Osteoblast (primary cell): ENCODE data around the gene FOXN3. TPM values are rescaled to one million over a fixed set of nuclear protein-coding genes. Genes with fewer than 3 reads are reported as not detected.

ENCODE experiments used
- DNase-seq: peaks from one replicate; pipeline ENCODE4 v3.0.0; 2011; ENCODE audit warnings: low spot score, mixed read lengths; ENCODE audit not compliant: insufficient read length; ENCODE audit errors: missing footprints
- H2AFZ ChIP-seq: 2 replicates; pipeline ENCODE4 v1.6.0; 2011; ENCODE audit warnings: mild to moderate bottlenecking, low read length
- H3K27ac ChIP-seq: 2 replicates; pipeline ENCODE4 v1.5.1; 2011; ENCODE audit warnings: mild to moderate bottlenecking, low read depth, low read length, moderate library complexity
- H3K27me3 ChIP-seq: 2 replicates; pipeline ENCODE4 v1.6.0; 2012; ENCODE audit warnings: mild to moderate bottlenecking, control low read depth, inconsistent platforms, low read length, moderate library complexity; ENCODE audit not compliant: insufficient read depth
- H3K36me3 ChIP-seq: 2 replicates; pipeline ENCODE4 v1.5.1; 2011; ENCODE audit warnings: mild to moderate bottlenecking, low read length, control low read depth, moderate library complexity; ENCODE audit not compliant: insufficient read depth
- H3K4me1 ChIP-seq: 2 replicates; pipeline ENCODE4 v1.5.1; 2011; ENCODE audit warnings: mild to moderate bottlenecking, low read length, control low read depth, moderate library complexity; ENCODE audit not compliant: insufficient read depth
- H3K4me2 ChIP-seq: 2 replicates; pipeline ENCODE4 v1.6.0; 2011; ENCODE audit warnings: mild to moderate bottlenecking, low read length; ENCODE audit not compliant: insufficient read depth
- H3K4me3 ChIP-seq: fragments of 200-600 bp; sonication (generic); 3 replicates; pipeline ENCODE4 v1.5.1; 2012; ENCODE audit warnings: mild to moderate bottlenecking, low read length, inconsistent platforms; ENCODE audit not compliant: insufficient read depth
- H3K79me2 ChIP-seq: 2 replicates; pipeline ENCODE4 v1.6.0; 2012; ENCODE audit warnings: mild to moderate bottlenecking, low read length, control low read depth, inconsistent platforms; ENCODE audit not compliant: insufficient read depth
- H3K9me3 ChIP-seq: 2 replicates; pipeline ENCODE4 v1.5.1; 2011; ENCODE audit warnings: low read depth, low read length, control low read depth
- H4K20me1 ChIP-seq: 2 replicates; pipeline ENCODE4 v1.6.0; 2012; ENCODE audit warnings: mild to moderate bottlenecking, low read length, control low read depth; ENCODE audit not compliant: insufficient read depth
- total RNA-seq: library from RNA; depleted of rRNA; stranded (reverse); fragments of >200 nt; gene quantifications from 2 replicates; pipeline ENCODE4 v1.2.3, GENCODE V29; 2012
- TF ChIP-seq, protein P1 (sequence below): IDR thresholded peaks from 2 replicates; pipeline ENCODE4 v1.5.1; 2011; ENCODE audit warnings: mild to moderate bottlenecking, low read depth, low read length, moderate library complexity; ENCODE audit errors: extremely low read depth

The FOXN3 gene
- total RNA-seq, 1 donor, result 49.9 TPM

DNA sequence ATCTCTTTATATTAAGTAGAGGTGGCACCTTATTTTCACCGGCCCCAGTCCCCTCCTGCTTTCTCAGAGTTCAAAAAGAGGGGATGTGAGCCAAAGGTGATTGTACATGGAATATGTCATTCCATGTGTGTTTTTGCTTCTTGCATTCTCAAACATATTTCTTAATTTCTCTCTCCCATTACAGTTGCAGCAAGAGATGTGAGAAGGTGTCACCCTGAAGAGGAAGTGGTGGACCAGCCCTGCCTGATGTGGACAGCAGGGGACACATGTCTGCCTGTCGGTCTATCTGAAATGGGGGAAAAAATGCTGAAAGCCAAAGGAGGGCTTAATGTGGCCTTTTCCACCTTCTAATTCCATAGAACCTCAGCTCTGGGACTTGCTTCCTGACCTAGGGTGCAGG, 1.9 kb upstream of the FOXN3 start:
- no peaks in the 10 kb centered on the region for H4K20me1 ChIP-seq
- H3K27ac ChIP-seq, result no peak overlapping the region
- no peak overlapping the region for H2AFZ ChIP-seq
- TF ChIP-seq, protein P1, sequence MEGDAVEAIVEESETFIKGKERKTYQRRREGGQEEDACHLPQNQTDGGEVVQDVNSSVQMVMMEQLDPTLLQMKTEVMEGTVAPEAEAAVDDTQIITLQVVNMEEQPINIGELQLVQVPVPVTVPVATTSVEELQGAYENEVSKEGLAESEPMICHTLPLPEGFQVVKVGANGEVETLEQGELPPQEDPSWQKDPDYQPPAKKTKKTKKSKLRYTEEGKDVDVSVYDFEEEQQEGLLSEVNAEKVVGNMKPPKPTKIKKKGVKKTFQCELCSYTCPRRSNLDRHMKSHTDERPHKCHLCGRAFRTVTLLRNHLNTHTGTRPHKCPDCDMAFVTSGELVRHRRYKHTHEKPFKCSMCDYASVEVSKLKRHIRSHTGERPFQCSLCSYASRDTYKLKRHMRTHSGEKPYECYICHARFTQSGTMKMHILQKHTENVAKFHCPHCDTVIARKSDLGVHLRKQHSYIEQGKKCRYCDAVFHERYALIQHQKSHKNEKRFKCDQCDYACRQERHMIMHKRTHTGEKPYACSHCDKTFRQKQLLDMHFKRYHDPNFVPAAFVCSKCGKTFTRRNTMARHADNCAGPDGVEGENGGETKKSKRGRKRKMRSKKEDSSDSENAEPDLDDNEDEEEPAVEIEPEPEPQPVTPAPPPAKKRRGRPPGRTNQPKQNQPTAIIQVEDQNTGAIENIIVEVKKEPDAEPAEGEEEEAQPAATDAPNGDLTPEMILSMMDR, result no peak
- no peak overlapping the region for H3K4me2 ChIP-seq
- peaks cover 12% of the 10 kb centered on the region for H3K4me1 ChIP-seq
- no peaks in the 10 kb centered on the region for H3K36me3 ChIP-seq
- H3K79me2 ChIP-seq, result peaks cover 7% of the 10 kb centered on the region
- no peak for DNase-seq
- no peak overlapping the region for H3K4me3 ChIP-seq
- no peaks in the 10 kb centered on the region for H3K9me3 ChIP-seq
- H3K27me3 ChIP-seq, result peaks cover 16% of the 10 kb centered on the region

DNA sequence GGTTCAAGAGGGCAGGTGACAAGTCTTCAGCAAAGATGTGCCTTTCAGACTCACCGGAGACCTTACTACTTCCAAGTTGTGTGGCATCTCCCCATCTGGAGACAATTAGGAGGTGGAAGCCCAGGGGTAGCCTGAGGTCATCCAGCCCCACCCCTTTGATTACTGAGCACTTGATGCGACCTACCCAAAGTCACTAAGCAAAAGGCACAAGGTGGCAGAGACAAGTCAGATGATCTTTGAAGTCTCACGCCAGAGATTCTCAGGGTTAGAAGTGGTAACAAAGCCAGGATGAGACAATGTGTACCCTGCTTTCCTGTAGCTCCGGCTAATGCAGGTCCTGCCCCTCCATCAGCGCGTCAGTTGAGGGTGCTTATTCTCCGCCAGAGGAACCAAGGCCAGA, 1.4 kb upstream of the FOXN3 start:
- H3K27me3 ChIP-seq, result peaks cover 10% of the 10 kb centered on the region
- no peak overlapping the region for H3K4me2 ChIP-seq
- TF ChIP-seq, protein P1, result no peak

DNA sequence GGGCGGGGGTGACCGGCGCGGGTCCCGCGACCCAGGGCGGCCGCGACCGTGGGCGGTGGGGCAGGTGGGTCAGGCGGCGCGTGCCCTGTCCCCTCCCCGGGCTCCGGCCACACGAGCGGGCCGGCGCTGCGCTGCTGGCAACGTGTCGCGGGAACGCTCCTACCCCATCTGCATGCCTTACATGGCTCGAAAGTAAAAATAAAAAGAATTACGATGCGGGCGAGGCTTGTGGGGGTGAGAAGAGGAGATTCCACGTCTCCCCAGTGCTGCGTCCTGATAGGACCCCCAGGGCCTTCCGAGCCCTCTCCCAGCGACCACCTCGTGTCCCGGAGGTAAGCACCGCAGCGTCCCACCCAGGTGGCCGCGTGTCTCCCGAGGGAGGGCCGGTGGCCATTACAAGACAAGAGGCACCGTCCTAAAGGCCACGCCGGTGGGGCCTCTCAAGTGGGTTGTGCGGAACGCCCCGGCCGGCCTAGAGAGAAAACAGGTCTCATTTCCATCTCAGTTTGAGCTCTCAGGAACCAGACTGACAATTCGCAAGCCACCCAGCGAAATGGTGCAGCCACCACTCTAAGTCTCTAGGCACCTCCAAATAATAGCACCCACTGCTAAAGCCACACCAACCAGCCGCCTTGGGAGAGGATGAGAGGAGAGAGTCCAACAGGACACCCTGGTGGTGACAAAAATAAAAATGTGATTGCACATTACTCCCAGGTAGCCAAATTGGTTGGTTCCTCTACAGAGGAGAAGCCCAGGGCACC, 612 bp upstream of the FOXN3 start:
- Histone ChIP-seq H3K27me3 (peaks cover 3% of the 10 kb centered on the region), H2AFZ (peak overlapping the region; percentile 88), H3K36me3 (no peaks in the 10 kb centered on the region), H3K4me1 (peaks cover 12% of the 10 kb centered on the region), H3K4me3 (peak overlapping the region; percentile 82), H3K27ac (peak overlapping the region; percentile 33), H3K9me3 (no peaks in the 10 kb centered on the region), H3K4me2 (peak overlapping the region; percentile 96), H4K20me1 (no peaks in the 10 kb centered on the region), H3K79me2 (peaks cover 7% of the 10 kb centered on the region)
- TF ChIP-seq, protein P1, result peak; percentile 38
- peak; percentile 66 for DNase-seq

More for the DNA sequence above, 1.4 kb upstream of the FOXN3 start:
- Histone ChIP-seq H3K79me2 (peaks cover 7% of the 10 kb centered on the region), H2AFZ (no peak overlapping the region), H3K36me3 (no peaks in the 10 kb centered on the region), H4K20me1 (no peaks in the 10 kb centered on the region), H3K4me1 (peaks cover 12% of the 10 kb centered on the region), H3K9me3 (no peaks in the 10 kb centered on the region), H3K4me3 (no peak overlapping the region), H3K27ac (no peak overlapping the region)
- DNase-seq, result no peak

DNA sequence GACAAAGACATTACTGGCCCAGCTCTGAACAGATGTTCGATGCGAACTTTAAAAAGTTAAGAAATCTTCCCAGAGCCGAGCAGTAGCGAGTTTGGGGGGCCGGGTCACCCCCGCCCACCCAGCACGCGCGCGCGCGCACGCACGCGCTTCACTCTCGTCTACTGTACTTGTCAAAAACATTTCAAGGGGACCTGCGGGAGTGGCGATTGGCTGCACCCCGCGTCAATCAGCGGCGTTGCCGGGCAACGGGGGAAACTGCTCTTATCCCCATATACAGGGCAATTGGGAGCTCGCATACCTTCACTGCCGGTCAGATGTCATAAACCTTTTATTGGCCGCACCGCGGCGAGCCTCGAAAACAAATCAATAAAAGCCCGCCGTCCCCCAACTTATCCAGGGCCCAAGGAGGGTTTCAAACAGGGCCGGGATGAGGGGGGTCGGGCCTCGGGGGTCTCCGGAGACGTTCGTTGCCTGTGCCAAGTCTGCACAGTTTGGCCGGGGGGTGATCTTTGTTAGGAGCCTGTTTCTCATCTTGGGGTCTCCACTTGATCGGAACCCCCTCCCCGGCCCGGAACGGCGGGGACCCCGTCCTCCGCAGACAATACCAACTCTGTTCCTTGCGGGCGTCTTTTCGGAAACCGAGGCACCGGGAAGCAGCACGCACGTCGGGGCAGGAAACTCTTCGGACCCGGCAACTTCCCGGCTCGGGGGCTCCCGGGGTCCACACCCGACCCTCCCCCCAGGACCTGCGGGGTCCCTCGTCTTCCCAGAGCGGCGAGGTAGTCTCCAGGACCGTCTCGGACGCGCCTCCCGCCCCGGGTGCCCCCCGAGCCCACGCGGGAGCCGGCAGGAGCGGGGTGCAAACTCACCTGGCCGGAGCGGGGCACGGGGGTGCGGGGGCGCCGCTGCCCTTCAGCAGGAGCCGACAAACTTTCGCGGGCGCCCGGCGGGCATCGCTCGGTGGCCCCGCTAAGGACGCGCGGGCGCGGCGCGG, 734 bp downstream of the FOXN3 start:
- TF ChIP-seq, protein P1, result no peak
- H3K4me2 ChIP-seq, result peak overlapping the region; percentile 91
- no peaks in the 10 kb centered on the region for H4K20me1 ChIP-seq
- peaks cover 12% of the 10 kb centered on the region for H3K4me1 ChIP-seq
- H3K79me2 ChIP-seq, result peaks cover 13% of the 10 kb centered on the region
- peak overlapping the region; percentile 87 for H3K27ac ChIP-seq
- peak overlapping the region; percentile 87 for H3K4me3 ChIP-seq
- H3K36me3 ChIP-seq, result no peaks in the 10 kb centered on the region
- no peaks in the 10 kb centered on the region for H3K9me3 ChIP-seq
- no peaks in the 10 kb centered on the region for H3K27me3 ChIP-seq
- peak overlapping the region; percentile 81 for H2AFZ ChIP-seq
- peak; percentile 99 for DNase-seq
